ENCODE measurements around the gene FRMD1. TPM values are rescaled to one million over a fixed set of nuclear protein-coding genes. Genes with fewer than 3 reads are reported as not detected.

The FRMD1 gene
- total RNA-seq, 1 experiment from 2014 or later: not detected

DNA sequence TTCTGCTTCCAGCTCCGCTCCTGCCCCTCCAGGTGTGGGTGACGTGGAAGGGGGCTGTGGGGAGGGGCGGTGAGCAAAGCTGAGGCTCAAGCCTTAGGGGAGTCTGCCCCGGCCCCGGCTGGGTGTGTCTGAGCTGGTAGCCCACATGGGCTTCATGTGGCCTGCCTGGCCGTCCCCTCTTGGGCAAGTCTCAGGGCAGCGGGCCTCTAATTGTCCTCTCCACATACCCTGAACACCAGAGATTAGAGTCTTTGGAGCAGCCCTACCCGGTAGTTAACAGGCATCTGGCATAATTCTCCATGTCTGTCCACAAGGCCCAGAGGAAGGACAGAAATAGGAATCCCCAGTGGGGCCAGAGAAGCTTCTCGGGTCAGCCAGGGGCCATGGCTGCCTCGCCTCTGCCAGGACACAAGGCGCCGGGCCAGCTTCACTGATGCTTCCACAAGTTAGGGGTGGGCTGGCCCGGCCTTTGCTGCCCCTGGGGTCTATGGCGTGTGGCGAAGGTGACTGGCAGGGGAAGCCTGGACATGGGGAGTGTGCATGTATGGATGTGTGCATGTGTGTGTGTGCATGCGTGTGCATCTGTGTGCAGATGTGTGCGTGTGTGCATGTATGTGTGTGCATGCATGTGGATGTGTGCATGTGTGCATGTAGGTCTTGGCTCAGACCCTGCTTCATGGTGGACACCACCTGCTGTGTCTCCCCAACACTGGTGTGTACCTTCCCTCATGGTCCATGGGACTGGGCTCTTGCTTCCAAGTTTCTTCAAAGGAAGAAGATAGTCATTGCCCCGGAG, 24.0 kb downstream of the FRMD1 start:
- no peaks in the 10 kb centered on the region for H3K9me3 ChIP-seq (ENCODE audit: low read length)
- H3K4me3 ChIP-seq (ENCODE audit: low read length): no peak overlapping the region
- no peak for DNase-seq
- H3K4me2 ChIP-seq (ENCODE audit: low read depth, low read length, poor library complexity, severe bottlenecking): no peak overlapping the region
- H3K9ac ChIP-seq (ENCODE audit: low read length): no peak overlapping the region
- H3K36me3 ChIP-seq (ENCODE audit: insufficient read depth, low read length): no peaks in the 10 kb centered on the region
- no peaks in the 10 kb centered on the region for H3K9me2 ChIP-seq (replicated peaks; ENCODE audit: insufficient read depth, low read length)
- H3K79me2 ChIP-seq (ENCODE audit: low read length): no peaks in the 10 kb centered on the region
- no peak overlapping the region for H3K27ac ChIP-seq (ENCODE audit: low read length)
- no peak overlapping the region for H2AFZ ChIP-seq (ENCODE audit: low read length)
- H3K27me3 ChIP-seq (ENCODE audit: low read length): no peaks in the 10 kb centered on the region
- H4K20me1 ChIP-seq (ENCODE audit: insufficient read depth, low read depth, low read length): 0 out of 2 replicates have a peak, but pooled peaks cover 2% of the 10 kb centered on the region
- H3K4me1 ChIP-seq (ENCODE audit: low read length): no peaks in the 10 kb centered on the region

- Histone ChIP-seq H3K9ac (ENCODE audit: low read length) (no peak overlapping the region), H3K4me1 (ENCODE audit: low read length) (no peaks in the 10 kb centered on the region), H3K27ac (ENCODE audit: low read length) (no peak overlapping the region), H4K20me1 (ENCODE audit: insufficient read depth, low read depth, low read length) (0 out of 2 replicates have a peak, but pooled peaks cover 2% of the 10 kb centered on the region), H3K36me3 (ENCODE audit: insufficient read depth, low read length) (no peaks in the 10 kb centered on the region), H3K79me2 (ENCODE audit: low read length) (no peaks in the 10 kb centered on the region), H2AFZ (ENCODE audit: low read length) (no peak overlapping the region), H3K27me3 (ENCODE audit: low read length) (no peaks in the 10 kb centered on the region), H3K4me2 (ENCODE audit: low read depth, low read length, poor library complexity, severe bottlenecking) (no peak overlapping the region), H3K9me3 (ENCODE audit: low read length) (no peaks in the 10 kb centered on the region), H3K4me3 (ENCODE audit: low read length) (no peak overlapping the region), H3K9me2 (replicated peaks; ENCODE audit: insufficient read depth, low read length) (no peaks in the 10 kb centered on the region)
- no peak for DNase-seq
Measured at GRCh38 chr6:168053957-168054471, 25.0 kb downstream of the FRMD1 start.

DNA sequence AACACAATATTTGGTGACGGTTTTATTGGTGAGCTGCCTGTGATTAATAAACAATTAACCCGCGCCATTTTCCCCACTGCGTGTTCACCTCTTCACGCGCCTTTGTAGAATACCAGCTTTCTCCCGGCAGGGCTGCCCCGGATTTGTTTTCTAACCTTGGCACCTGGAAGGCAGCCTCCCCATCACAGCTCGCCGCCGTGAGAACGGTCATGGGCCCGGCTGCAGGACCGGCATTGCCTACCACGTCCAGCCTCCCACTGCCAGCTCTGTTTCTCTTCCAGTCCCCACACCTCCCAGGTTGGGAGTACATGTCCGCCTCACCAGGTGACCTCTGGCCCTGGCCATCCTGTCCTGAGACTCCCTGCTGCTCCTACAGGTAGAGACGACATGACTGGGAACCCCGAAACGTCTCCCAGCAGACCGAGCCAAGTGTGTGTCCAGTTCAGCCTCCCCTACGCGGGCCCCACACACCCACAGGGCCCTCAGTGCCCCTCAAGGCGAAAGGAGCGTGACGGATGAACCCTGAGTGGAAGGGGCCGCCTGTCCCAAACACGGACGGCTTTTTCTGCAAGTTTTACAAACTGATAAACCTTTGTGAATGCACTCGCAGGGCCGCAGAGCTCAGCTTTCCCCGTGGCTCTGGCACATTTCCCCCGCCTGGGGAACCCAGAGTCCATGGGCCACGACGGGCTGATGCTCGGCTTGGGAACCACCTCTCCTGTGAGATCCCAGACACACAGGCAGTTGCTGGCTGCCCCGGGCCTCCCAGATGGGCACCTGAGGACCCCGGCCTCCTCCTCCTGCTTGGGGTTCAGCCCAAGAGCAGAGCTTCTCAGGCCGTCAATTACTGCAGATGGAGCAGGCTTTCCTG, 25.7 kb downstream of the FRMD1 start:
- no peaks in the 10 kb centered on the region for H3K9me2 ChIP-seq (replicated peaks; ENCODE audit: insufficient read depth, low read length)
- no peak for DNase-seq

GRCh38 chr6:168052291-168052891, 26.6 kb downstream of the FRMD1 start:
- H4K20me1 ChIP-seq (ENCODE audit: insufficient read depth, low read depth, low read length): 0 out of 2 replicates have a peak, but pooled peaks cover 2% of the 10 kb centered on the region
- no peaks in the 10 kb centered on the region for H3K36me3 ChIP-seq (ENCODE audit: insufficient read depth, low read length)
- no peak overlapping the region for H3K4me3 ChIP-seq (ENCODE audit: low read length)
- H3K79me2 ChIP-seq (ENCODE audit: low read length): no peaks in the 10 kb centered on the region
- no peaks in the 10 kb centered on the region for H3K9me2 ChIP-seq (replicated peaks; ENCODE audit: insufficient read depth, low read length)
- no peak for DNase-seq
- no peak overlapping the region for H3K9ac ChIP-seq (ENCODE audit: low read length)
- H3K27ac ChIP-seq (ENCODE audit: low read length): no peak overlapping the region
- H3K9me3 ChIP-seq (ENCODE audit: low read length): no peaks in the 10 kb centered on the region
- no peaks in the 10 kb centered on the region for H3K27me3 ChIP-seq (ENCODE audit: low read length)
- H2AFZ ChIP-seq (ENCODE audit: low read length): no peak overlapping the region
- H3K4me1 ChIP-seq (ENCODE audit: low read length): no peaks in the 10 kb centered on the region
- H3K4me2 ChIP-seq (ENCODE audit: low read depth, low read length, poor library complexity, severe bottlenecking): no peak overlapping the region

More for the DNA sequence above, 25.7 kb downstream of the FRMD1 start:
- Histone ChIP-seq H4K20me1 (ENCODE audit: insufficient read depth, low read depth, low read length) (0 out of 2 replicates have a peak, but pooled peaks cover 2% of the 10 kb centered on the region), H3K4me2 (ENCODE audit: low read depth, low read length, poor library complexity, severe bottlenecking) (no peak overlapping the region), H3K9me3 (ENCODE audit: low read length) (no peaks in the 10 kb centered on the region), H3K27me3 (ENCODE audit: low read length) (no peaks in the 10 kb centered on the region), H2AFZ (ENCODE audit: low read length) (no peak overlapping the region), H3K4me1 (ENCODE audit: low read length) (no peaks in the 10 kb centered on the region), H3K27ac (ENCODE audit: low read length) (no peak overlapping the region), H3K79me2 (ENCODE audit: low read length) (no peaks in the 10 kb centered on the region), H3K4me3 (ENCODE audit: low read length) (no peak overlapping the region), H3K9ac (ENCODE audit: low read length) (no peak overlapping the region), H3K36me3 (ENCODE audit: insufficient read depth, low read length) (no peaks in the 10 kb centered on the region)

GRCh38 chr6:168051648-168052047, 27.4 kb downstream of the FRMD1 start:
- no peak overlapping the region for H3K27ac ChIP-seq (ENCODE audit: low read length)
- H3K79me2 ChIP-seq (ENCODE audit: low read length): no peaks in the 10 kb centered on the region
- H4K20me1 ChIP-seq (ENCODE audit: insufficient read depth, low read depth, low read length): 0 out of 2 replicates have a peak, but pooled peaks cover 2% of the 10 kb centered on the region
- no peak overlapping the region for H2AFZ ChIP-seq (ENCODE audit: low read length)
- no peaks in the 10 kb centered on the region for H3K4me1 ChIP-seq (ENCODE audit: low read length)
- DNase-seq: no peak
- H3K9me2 ChIP-seq (replicated peaks; ENCODE audit: insufficient read depth, low read length): no peaks in the 10 kb centered on the region
- H3K36me3 ChIP-seq (ENCODE audit: insufficient read depth, low read length): no peaks in the 10 kb centered on the region
- no peak overlapping the region for H3K4me2 ChIP-seq (ENCODE audit: low read depth, low read length, poor library complexity, severe bottlenecking)
- no peaks in the 10 kb centered on the region for H3K9me3 ChIP-seq (ENCODE audit: low read length)
- no peaks in the 10 kb centered on the region for H3K27me3 ChIP-seq (ENCODE audit: low read length)
- no peak overlapping the region for H3K9ac ChIP-seq (ENCODE audit: low read length)
- H3K4me3 ChIP-seq (ENCODE audit: low read length): no peak overlapping the region

DNA sequence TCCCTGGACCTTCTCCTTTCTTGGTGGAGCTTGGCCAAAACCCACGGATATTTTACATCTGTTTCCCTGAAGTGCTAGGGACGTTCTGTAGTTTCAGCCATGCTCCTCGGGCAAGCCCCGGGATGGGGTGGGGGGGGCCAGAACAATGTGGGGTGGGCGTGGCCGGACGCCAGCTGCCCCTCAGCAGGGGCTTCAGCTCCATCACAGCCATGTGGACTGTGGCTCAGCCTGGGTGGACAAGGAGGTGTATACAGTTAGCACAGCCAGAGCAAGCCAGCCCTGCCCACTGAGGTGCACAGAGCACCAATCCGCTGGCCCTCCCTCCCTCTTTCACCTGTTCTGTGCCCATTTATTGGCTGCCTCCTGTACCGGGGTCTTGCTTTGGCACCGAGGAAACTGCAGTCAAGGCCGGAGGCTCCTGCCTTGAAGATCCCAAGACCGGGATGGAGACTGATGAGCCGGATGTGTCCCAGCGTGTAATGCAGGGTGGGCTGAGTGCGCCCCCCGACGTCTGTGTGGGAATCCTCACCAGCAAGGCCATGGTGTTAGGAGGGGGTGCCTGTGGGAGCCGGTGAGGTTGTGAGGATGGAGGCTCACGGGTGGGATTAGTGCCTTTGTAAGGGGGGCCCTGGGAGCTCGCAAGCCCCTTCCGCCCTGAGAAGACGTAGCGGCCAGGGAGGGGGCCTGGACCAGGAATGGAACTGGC, 28.0 kb downstream of the FRMD1 start:
- Histone ChIP-seq H2AFZ (ENCODE audit: low read length) (no peak overlapping the region), H3K27ac (ENCODE audit: low read length) (no peak overlapping the region), H3K4me3 (ENCODE audit: low read length) (no peak overlapping the region), H3K9ac (ENCODE audit: low read length) (no peak overlapping the region), H3K4me1 (ENCODE audit: low read length) (no peaks in the 10 kb centered on the region), H4K20me1 (ENCODE audit: insufficient read depth, low read depth, low read length) (no peaks in the 10 kb centered on the region), H3K9me2 (replicated peaks; ENCODE audit: insufficient read depth, low read length) (no peaks in the 10 kb centered on the region), H3K9me3 (ENCODE audit: low read length) (no peaks in the 10 kb centered on the region), H3K79me2 (ENCODE audit: low read length) (no peaks in the 10 kb centered on the region), H3K36me3 (ENCODE audit: insufficient read depth, low read length) (no peaks in the 10 kb centered on the region), H3K4me2 (ENCODE audit: low read depth, low read length, poor library complexity, severe bottlenecking) (no peak overlapping the region), H3K27me3 (ENCODE audit: low read length) (no peaks in the 10 kb centered on the region)
- DNase-seq: no peak

DNA sequence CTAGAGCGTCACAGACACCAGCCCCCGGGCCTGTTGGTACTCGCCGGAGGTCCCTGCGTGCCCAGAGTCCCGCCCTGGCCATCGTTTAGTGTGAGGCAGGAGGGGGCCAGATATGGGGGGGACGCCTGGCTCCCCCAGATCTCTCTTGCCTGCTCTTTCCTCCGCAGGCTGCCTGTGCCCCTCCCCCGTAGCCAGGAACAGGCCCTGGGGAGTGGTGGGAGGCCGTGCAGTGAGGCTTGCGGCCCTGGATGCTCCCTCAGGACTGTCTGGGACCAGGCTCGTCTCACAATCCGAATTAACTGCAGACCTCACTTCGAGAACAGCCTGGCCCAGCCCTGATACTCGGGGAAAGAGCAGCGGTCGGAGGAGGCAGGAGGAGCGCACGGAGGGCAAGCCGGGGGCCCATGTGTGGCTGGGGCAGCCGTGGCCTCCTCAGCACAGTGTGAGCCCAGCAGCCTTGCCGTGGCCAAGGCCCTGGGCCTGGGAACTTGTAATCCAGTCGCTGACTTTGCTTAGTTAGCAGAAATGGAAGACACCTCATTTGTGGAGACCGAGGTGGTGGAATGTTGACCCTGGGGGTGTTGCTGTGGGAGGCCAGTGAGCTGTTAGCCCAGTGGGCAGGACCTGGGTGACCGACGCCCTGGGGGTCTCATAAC, 28.7 kb downstream of the FRMD1 start:
- no peak overlapping the region for H2AFZ ChIP-seq (ENCODE audit: low read length)
- no peaks in the 10 kb centered on the region for H3K9me2 ChIP-seq (replicated peaks; ENCODE audit: insufficient read depth, low read length)
- H3K27me3 ChIP-seq (ENCODE audit: low read length): no peaks in the 10 kb centered on the region
- no peak overlapping the region for H3K4me3 ChIP-seq (ENCODE audit: low read length)
- no peaks in the 10 kb centered on the region for H3K36me3 ChIP-seq (ENCODE audit: insufficient read depth, low read length)
- no peaks in the 10 kb centered on the region for H3K4me1 ChIP-seq (ENCODE audit: low read length)
- no peak overlapping the region for H3K4me2 ChIP-seq (ENCODE audit: low read depth, low read length, poor library complexity, severe bottlenecking)
- no peaks in the 10 kb centered on the region for H4K20me1 ChIP-seq (ENCODE audit: insufficient read depth, low read depth, low read length)
- no peak for DNase-seq
- no peaks in the 10 kb centered on the region for H3K9me3 ChIP-seq (ENCODE audit: low read length)
- H3K27ac ChIP-seq (ENCODE audit: low read length): no peak overlapping the region
- H3K79me2 ChIP-seq (ENCODE audit: low read length): no peaks in the 10 kb centered on the region
- no peak overlapping the region for H3K9ac ChIP-seq (ENCODE audit: low read length)

All from Karpas-422 (cell line).